ENCODE results near the gene ADAMTS9. TPM values are rescaled to one million over a fixed set of nuclear protein-coding genes. Genes with fewer than 3 reads are reported as not detected.

ADAMTS9 gene
- total and polyA plus RNA-seq, 9 donors = 11.8 to 88.8 (median 29.9) TPM

DNA sequence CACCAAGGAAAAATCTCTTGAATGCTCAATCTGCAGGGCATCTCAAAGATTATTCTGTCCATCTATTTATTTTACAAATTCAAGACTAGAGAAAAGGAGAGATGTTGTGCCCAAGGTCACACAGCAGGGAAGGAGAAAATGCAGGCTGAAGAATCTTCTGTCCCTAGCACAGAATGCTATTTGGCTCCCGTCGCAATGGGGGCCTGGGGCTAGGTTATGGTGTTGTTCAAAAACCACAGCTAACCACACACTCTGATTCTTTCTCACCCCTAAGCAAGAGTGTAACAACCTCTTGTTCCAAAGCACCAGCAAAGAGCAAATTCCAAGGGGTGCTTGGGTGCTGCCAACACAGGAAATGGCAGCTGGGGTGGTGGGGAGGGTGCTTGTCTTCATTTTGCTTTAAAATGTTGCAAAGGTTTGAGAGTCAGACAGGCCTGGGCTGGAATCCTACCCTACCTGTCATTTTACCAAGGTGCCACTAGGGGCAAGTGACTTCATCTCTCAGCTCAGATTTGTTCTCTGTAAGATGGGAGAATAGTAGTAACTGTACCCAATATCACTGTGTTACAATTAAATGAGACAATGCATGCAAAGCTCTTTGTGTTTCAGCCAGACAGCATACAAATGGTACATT, 112.5 kb downstream of the ADAMTS9 start:
- 69 to 88% (median 84%) methylated on average over 2 of the region's 2 CpGs for WGBS, 3 donors
- intact Hi-C loops (cut with DNase I) = no loop called here

DNA sequence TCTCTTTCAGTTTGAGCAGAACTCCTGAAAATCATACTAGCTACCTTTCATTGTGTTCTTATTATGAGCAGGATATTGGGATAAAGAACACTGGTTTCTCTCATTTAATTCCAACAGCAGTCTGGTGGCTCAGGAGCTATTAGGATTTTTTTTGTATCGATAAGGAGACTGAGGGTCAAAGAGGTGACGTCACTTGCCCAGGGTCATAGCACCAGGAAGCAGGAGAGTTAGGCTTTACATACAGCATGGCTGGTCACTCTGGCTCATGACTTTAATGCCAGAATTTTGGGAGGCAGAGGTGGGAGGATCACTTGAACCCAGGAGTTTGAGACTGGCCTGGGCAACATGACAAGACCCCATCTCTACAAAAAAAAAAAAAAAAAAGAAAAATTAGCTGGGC, 113.6 kb downstream of the ADAMTS9 start:
- Histone ChIP-seq H3K36me3 (no peaks in the 10 kb centered on the region), H3K4me1 (ENCODE audit: insufficient read depth) (peaks cover 3% of the 10 kb centered on the region), H3K4me3 (no peak overlapping the region), H3K27ac (no peak overlapping the region), H3K27me3 (no peaks in the 10 kb centered on the region), H3K9me3 (no peaks in the 10 kb centered on the region)
- 95 to 100% (median 95%) methylated on average over 2 of the region's 2 CpGs for WGBS, 3 donors
- no peak for TF ChIP-seq POLR2A (IDR thresholded peaks at IDR 0.05)
- TF ChIP-seq, protein P1, sequence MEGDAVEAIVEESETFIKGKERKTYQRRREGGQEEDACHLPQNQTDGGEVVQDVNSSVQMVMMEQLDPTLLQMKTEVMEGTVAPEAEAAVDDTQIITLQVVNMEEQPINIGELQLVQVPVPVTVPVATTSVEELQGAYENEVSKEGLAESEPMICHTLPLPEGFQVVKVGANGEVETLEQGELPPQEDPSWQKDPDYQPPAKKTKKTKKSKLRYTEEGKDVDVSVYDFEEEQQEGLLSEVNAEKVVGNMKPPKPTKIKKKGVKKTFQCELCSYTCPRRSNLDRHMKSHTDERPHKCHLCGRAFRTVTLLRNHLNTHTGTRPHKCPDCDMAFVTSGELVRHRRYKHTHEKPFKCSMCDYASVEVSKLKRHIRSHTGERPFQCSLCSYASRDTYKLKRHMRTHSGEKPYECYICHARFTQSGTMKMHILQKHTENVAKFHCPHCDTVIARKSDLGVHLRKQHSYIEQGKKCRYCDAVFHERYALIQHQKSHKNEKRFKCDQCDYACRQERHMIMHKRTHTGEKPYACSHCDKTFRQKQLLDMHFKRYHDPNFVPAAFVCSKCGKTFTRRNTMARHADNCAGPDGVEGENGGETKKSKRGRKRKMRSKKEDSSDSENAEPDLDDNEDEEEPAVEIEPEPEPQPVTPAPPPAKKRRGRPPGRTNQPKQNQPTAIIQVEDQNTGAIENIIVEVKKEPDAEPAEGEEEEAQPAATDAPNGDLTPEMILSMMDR (IDR thresholded peaks at IDR 0.05) = no peak
- no peak for TF ChIP-seq EP300 (IDR thresholded peaks at IDR 0.05)
- intact Hi-C loops (cut with DNase I) = no loop called here
- no peak for DNase-seq

More for the DNA sequence above, 112.5 kb downstream of the ADAMTS9 start:
- no peak for TF ChIP-seq EP300 (IDR thresholded peaks at IDR 0.05)
- TF ChIP-seq, protein P1 (IDR thresholded peaks at IDR 0.05) = peak in 1 of 3 donors; percentile 19
- no peak for TF ChIP-seq POLR2A (IDR thresholded peaks at IDR 0.05)
- Histone ChIP-seq H3K9me3 (no peaks in the 10 kb centered on the region), H3K27ac (no peak overlapping the region), H3K27me3 (no peaks in the 10 kb centered on the region), H3K36me3 (no peaks in the 10 kb centered on the region), H3K4me1 (ENCODE audit: insufficient read depth) (peaks cover 4% of the 10 kb centered on the region), H3K4me3 (no peak overlapping the region)
- DNase-seq = no peak

DNA sequence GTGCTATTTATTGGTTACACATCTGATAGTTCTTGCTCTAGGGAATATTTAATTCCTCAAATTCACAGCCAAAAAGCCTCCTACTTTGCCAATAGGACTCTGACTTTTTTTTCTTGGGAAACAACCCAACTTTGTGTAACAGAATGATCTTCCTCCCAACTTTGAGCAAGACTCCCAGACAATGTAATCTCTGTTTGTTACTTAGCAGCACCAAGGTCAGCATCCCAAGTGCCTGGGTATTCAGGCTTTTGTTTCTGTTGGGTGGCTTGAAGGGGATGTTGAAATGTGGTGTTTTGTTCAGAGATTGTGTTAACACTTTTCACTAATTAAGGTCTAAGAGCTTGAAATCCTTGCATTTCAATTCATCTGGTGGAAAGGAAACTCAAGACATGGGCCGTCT, 115.8 kb downstream of the ADAMTS9 start:
- no peak for DNase-seq
- no peak overlapping the region for H3K27ac ChIP-seq
- H3K4me3 ChIP-seq = no peak overlapping the region
- H3K36me3 ChIP-seq = no peaks in the 10 kb centered on the region
- 31 to 70% (median 32%) methylated on average over 1 of the region's 1 CpG for WGBS, 3 donors
- TF ChIP-seq POLR2A (IDR thresholded peaks at IDR 0.05) (no peak), EP300 (IDR thresholded peaks at IDR 0.05) (no peak)
- intact Hi-C loops (cut with DNase I) = no loop called here
- no peaks in the 10 kb centered on the region for H3K27me3 ChIP-seq
- no peaks in the 10 kb centered on the region for H3K9me3 ChIP-seq
- H3K4me1 ChIP-seq (ENCODE audit: insufficient read depth) = no peaks in the 10 kb centered on the region

DNA sequence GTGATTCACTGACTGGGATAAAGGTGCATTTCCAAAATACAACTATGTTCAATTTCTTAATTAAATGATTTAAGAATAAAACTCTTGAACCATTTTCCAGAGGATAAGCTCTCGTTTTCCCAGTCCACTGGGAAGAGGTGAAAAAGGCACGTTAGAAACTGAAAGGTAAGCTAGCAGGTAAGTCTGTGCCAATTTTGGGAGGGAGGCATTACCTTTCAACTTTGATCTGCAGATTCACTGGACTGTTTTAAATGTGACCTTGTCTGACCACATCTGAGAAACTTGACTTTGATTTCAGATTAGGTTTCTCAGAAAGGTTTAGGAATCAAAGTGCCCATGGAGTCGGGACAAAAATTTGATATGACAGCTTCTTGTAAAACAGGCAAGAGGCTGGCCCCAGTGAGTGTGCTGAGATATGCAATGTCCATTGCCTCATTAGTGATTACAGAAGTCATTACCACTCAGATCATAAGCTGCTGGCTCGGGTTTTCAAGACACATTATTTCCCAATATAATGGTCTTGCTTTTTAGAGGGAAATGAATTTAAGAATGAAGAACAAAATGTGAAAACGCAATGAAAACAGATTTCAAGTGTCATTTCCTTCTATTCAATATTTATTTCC, 118.8 kb downstream of the ADAMTS9 start:
- WGBS, 3 donors = 88 to 92% (median 89%) methylated on average over 5 of the region's 5 CpGs
- no peak overlapping the region for H3K27ac ChIP-seq
- no peak overlapping the region for H3K4me3 ChIP-seq
- DNase-seq = no peak
- intact Hi-C loops (cut with DNase I) = no loop called here
- no peaks in the 10 kb centered on the region for H3K36me3 ChIP-seq
- H3K27me3 ChIP-seq = no peaks in the 10 kb centered on the region
- H3K9me3 ChIP-seq = no peaks in the 10 kb centered on the region
- TF ChIP-seq POLR2A (IDR thresholded peaks at IDR 0.05) (no peak), EP300 (IDR thresholded peaks at IDR 0.05) (no peak)
- TF ChIP-seq, protein P1 (IDR thresholded peaks at IDR 0.05) = no peak
- no peaks in the 10 kb centered on the region for H3K4me1 ChIP-seq (ENCODE audit: insufficient read depth)

DNA sequence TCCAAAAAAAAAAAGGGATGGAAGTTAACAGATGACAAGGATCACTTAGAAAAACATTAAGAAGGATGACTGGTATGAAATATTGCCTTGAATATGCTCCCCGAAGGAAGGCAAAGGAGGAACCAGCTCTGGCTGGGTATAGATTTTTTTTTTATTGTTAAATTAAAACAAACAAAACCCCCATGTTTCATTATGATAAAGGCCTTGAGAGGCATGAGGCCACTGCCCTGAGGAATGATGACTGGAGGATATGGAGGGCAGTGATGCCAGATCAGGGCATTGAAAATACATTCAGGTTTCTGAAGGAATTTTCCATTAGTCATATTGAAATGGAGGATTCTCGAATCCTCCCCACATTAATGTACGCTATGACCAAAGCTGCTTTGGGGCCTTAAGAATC, 120.9 kb downstream of the ADAMTS9 start:
- Histone ChIP-seq H3K4me1 (ENCODE audit: insufficient read depth) (no peaks in the 10 kb centered on the region), H3K27me3 (no peaks in the 10 kb centered on the region), H3K4me3 (no peak overlapping the region), H3K9me3 (no peaks in the 10 kb centered on the region), H3K36me3 (no peaks in the 10 kb centered on the region), H3K27ac (no peak overlapping the region)
- intact Hi-C loops (cut with DNase I) = no loop called here
- TF ChIP-seq, protein P1 (IDR thresholded peaks at IDR 0.05) = no peak
- no peak for TF ChIP-seq EP300 (IDR thresholded peaks at IDR 0.05)
- no peak for TF ChIP-seq POLR2A (IDR thresholded peaks at IDR 0.05)
- no peak for DNase-seq
- WGBS, 3 donors = 78 to 90% (median 85%) methylated on average over 3 of the region's 3 CpGs

Data from ovary (tissue), 9 donors.